ENCODE data around the gene CLTCL1.

CLTCL1 gene

GRCh38 chr22:19225560-19225959 lies 66.0 kb downstream of the CLTCL1 start:
- DNase-seq (ENCODE audit: low read depth in 2 of 2) = no peak
- no peak overlapping the region for H3K4me3 ChIP-seq (replicated peaks in 1 of 2; ENCODE audit: low read depth in 2 of 2, low read length in 2 of 2)
- no peak for TF ChIP-seq CTCF (IDR thresholded peaks at IDR 0.05; ENCODE audit: low read depth, low read length)

GRCh38 chr22:19224985-19225384 lies 66.5 kb downstream of the CLTCL1 start:
- DNase-seq (ENCODE audit: low read depth in 2 of 2) = no peak
- no peak for TF ChIP-seq CTCF (IDR thresholded peaks at IDR 0.05; ENCODE audit: low read depth, low read length)
- no peak overlapping the region for H3K4me3 ChIP-seq (replicated peaks in 1 of 2; ENCODE audit: low read depth in 2 of 2, low read length in 2 of 2)

GRCh38 chr22:19224557-19224956 lies 67.0 kb downstream of the CLTCL1 start:
- no peak overlapping the region for H3K4me3 ChIP-seq (replicated peaks in 1 of 2; ENCODE audit: low read depth in 2 of 2, low read length in 2 of 2)
- TF ChIP-seq CTCF (IDR thresholded peaks at IDR 0.05; ENCODE audit: low read depth, low read length) = no peak
- no peak for DNase-seq (ENCODE audit: low read depth in 2 of 2)

- no peak for DNase-seq (ENCODE audit: low read depth in 2 of 2)
- TF ChIP-seq CTCF (IDR thresholded peaks at IDR 0.05; ENCODE audit: low read depth, low read length) = no peak
- no peak overlapping the region for H3K4me3 ChIP-seq (replicated peaks in 1 of 2; ENCODE audit: low read depth in 2 of 2, low read length in 2 of 2)
Observed at GRCh38 chr22:19223617-19224016, 67.9 kb downstream of the CLTCL1 start.

GRCh38 chr22:19223110-19223509 lies 68.4 kb downstream of the CLTCL1 start:
- no peak for TF ChIP-seq CTCF (IDR thresholded peaks at IDR 0.05; ENCODE audit: low read depth, low read length)
- DNase-seq (ENCODE audit: low read depth in 2 of 2) = no peak
- no peak overlapping the region for H3K4me3 ChIP-seq (replicated peaks in 1 of 2; ENCODE audit: low read depth in 2 of 2, low read length in 2 of 2)

- no peak for DNase-seq (ENCODE audit: low read depth in 2 of 2)
- no peak for TF ChIP-seq CTCF (IDR thresholded peaks at IDR 0.05; ENCODE audit: low read depth, low read length)
- no peak overlapping the region for H3K4me3 ChIP-seq (replicated peaks in 1 of 2; ENCODE audit: low read depth in 2 of 2, low read length in 2 of 2)
Observed at GRCh38 chr22:19222242-19223005, 69.1 kb downstream of the CLTCL1 start.

- no peak for DNase-seq (ENCODE audit: low read depth in 2 of 2)
- H3K4me3 ChIP-seq (replicated peaks in 1 of 2; ENCODE audit: low read depth in 2 of 2, low read length in 2 of 2) = no peak overlapping the region
- no peak for TF ChIP-seq CTCF (IDR thresholded peaks at IDR 0.05; ENCODE audit: low read depth, low read length)
Observed at GRCh38 chr22:19220867-19221266, 70.7 kb downstream of the CLTCL1 start.

All from cardiac fibroblast (primary cell).